DLD1 (cell line): ENCODE data around the gene TADA2B.

Experiments
- in situ Hi-C: cut with HindIII; loops from 2 replicates; pipeline ENCODE4 v1.10.0; 2017; ENCODE audit warnings: low sequenced_read_pairs

TADA2B gene

GRCh38 chr4:7037425-7037824 lies 5.7 kb upstream of the TADA2B start:
- in situ Hi-C loops, result loop anchor here (5.0 kb wide), 1 partner anchor 70 kb away; no protein-coding TSS in a partner anchor

DNA sequence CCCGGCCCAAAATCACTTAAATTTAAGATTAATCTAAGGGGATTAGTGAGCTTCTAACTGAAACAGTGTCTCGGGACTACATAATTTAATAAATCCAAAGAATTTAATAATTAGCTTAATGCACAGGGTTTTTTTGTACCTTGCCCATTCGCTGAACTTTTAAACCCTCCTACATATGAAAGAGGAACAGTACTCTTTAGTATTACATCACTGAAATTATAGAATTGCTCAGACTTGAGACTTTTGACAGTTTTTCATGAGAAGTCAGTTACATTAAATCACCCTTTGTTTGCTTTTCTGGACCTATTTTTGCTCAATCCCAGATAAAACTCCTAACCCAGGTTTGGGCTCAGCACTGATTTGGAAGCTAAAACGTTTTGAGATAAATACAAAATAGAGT lies 2.4 kb upstream of the TADA2B start:
- in situ Hi-C loops, result no loop called here

DNA sequence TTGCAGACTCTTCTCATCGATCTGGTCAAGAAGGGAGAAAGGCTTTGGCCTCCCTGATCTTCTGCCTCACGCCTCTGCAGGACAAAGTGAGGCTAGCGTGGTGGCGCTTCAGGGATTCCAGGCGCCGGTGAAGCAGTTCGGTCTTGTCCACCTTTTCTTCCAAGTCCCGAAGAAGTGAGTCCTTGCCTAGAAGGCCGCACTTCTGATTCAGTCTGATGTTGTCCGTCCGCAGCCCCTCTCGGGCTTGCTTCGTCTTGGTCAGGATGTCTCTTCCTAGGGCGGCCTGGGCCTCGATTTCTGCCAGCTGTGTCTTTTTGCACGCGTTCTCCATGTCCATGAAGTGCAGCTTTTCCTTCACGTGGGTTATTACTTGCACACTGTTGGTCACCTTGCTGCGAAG lies 1.9 kb upstream of the TADA2B start:
- in situ Hi-C loops, result no loop called here

GRCh38 chr4:7041801-7042502 lies 1.2 kb upstream of the TADA2B start:
- in situ Hi-C loops, result no loop called here

DNA sequence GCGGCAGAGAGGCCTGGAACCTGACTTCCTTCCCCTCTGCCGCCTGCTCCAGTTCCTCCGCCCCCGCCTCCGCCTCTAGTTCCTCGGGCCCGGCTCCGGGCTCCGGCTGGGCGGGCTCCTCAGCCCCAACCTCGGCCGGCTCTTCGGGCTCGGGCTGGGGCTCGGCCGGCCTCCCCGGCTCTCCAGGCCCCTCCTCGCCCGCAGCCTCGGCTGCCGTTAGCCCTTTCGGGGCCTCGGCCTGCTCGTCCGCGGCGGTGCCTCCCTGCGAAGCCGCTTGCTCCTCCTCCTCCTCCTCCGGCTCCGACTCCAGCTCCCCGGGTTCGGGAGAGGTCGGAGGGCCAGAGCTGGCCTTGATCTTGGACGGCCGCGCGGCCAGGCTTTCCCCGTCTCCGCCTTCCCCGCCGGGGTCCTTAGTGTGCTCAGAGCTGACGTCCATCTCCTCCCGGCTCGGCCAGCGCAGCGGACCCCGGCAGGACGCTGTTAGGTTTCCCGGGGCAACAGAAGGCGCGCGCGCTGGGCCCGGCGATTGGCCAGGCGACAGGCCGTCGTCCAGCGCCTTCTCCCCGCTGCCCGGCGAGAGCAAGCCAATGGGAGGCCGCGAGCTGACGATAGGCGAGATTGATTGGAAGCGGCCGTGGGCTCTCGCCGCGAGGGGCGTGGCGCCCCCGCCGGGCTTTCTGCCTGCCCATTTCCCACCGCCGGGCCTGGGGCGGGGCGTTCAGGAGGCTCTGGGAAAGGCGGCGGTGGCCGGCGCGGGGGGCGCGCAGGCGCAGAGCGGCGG lies 479 bp upstream of the TADA2B start:
- in situ Hi-C loops, result no loop called here

GRCh38 chr4:7044137-7044930 lies 1.2 kb downstream of the TADA2B start:
- in situ Hi-C loops, result no loop called here

GRCh38 chr4:7045553-7045952 lies 2.4 kb downstream of the TADA2B start:
- in situ Hi-C loops, result no loop called here

DNA sequence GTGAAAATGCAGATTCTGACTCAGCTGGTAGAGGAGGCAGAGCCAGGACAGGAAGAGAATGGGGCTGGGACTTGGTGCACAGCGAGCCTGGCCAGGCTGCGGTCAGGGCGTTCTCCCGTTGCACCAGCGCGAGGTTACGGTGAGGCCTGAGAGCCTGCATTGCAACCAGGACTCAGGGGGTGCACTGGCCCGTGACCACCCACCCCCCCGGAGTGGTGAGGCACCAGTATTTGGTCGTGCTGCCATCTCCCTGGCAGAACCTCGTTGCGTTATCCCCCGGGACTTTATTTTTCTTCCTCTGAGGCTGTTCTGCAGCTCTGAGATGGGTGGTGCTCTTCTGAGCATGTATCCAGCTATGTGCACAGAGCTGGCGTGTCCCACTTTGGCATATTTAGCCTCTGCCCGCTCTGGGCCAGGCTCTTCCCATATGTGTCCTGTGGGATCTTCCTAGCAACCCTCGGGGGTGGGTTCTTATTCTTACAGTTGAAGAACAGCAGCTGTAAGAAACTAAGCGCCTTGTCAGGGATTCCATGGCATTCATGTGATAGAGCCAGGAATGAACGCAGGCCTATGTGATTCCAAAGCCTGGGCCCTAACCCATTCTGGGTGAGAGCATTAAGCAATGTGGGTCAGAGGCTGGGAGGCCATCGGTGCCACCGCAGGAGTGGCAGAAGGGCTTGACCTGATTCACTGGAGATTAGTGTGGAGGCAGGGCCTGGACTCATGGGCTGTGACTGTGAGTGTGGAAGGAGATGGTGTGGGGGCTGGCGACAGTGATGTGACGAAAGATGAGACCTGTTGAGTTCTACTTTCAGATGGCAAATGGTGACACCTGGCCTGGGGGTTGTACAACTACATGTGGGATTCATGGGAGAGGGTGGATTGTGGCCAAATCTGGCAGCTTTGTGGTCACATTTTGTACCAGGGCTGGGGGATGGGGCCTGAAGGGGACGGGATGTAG lies 3.1 kb downstream of the TADA2B start:
- in situ Hi-C loops, result no loop called here

GRCh38 chr4:7046971-7047370 lies 3.8 kb downstream of the TADA2B start:
- in situ Hi-C loops, result no loop called here

GRCh38 chr4:7048642-7049041 lies 5.5 kb downstream of the TADA2B start:
- in situ Hi-C loops, result no loop called here

- in situ Hi-C loops, result no loop called here
Measured at GRCh38 chr4:7049295-7049694, 6.1 kb downstream of the TADA2B start.

- in situ Hi-C loops, result no loop called here
Measured at GRCh38 chr4:7049739-7050138, 6.6 kb downstream of the TADA2B start.

GRCh38 chr4:7050481-7051143 lies 7.4 kb downstream of the TADA2B start:
- in situ Hi-C loops, result no loop called here

DNA sequence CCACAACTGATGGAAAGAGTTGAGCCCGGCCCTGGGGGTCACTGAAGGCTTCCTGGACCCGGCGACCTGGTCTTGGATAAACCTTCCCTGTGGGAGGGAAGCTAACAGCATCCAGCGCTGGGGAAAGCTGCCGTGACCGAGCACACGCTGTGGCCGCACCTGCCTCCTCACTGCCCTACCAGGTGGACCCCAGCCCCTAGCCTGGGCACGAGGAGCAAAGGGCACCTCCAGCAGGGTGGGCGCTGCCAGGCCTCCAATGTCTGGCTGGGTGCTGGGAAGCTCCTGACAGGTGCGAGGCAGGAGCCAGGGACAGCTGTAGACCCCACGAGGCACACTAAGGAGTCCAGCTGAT lies 7.9 kb downstream of the TADA2B start:
- in situ Hi-C loops, result no loop called here

GRCh38 chr4:7051905-7052304 lies 8.7 kb downstream of the TADA2B start:
- in situ Hi-C loops, result no loop called here

- in situ Hi-C loops, result no loop called here
Measured at GRCh38 chr4:7052313-7052712, 9.1 kb downstream of the TADA2B start.

GRCh38 chr4:7052923-7053715 lies 9.9 kb downstream of the TADA2B start:
- in situ Hi-C loops, result no loop called here

GRCh38 chr4:7054106-7054880 lies 11.1 kb downstream of the TADA2B start:
- in situ Hi-C loops, result no loop called here
